Measurements from ENCODE around the gene KRTAP6-2. TPM values are rescaled to one million over a fixed set of nuclear protein-coding genes. Genes with fewer than 3 reads are reported as not detected.

The KRTAP6-2 gene
- total RNA-seq (2014; rRNA removed; shearing (Covaris generic)), result not detected in 2 replicates

- no peak for DNase-seq (ENCODE audit: low spot score)
These were observed at the start of gene KRTAP6-2 for GRCh38 chr21:30598802-30599201. Gene KRTAP6-2 (minus strand): TSS chr21:30598902. CDS start chr21:30598874, 28 bp downstream.

GRCh38 chr21:30646904-30647414, 48.3 kb upstream of the KRTAP6-2 start:
- DNase-seq (ENCODE audit: low spot score), result no peak

- DNase-seq (ENCODE audit: low spot score), result no peak
These were observed 43.9 kb upstream of the KRTAP6-2 start, which contains the start of gene KRTAP20-3 for GRCh38 chr21:30642564-30642963. Gene KRTAP20-3 (plus strand): TSS chr21:30642864.

GRCh38 chr21:30638686-30639085, 40.0 kb upstream of the KRTAP6-2 start:
- DNase-seq (ENCODE audit: low spot score), result no peak

GRCh38 chr21:30634906-30635305, 36.2 kb upstream of the KRTAP6-2 start, which contains the start of gene KRTAP20-2:
Gene KRTAP20-2 (plus strand): TSS chr21:30635206. CDS start chr21:30635264, 58 bp downstream.
- DNase-seq (ENCODE audit: low spot score), result no peak

GRCh38 chr21:30629200-30629599, 30.5 kb upstream of the KRTAP6-2 start:
- DNase-seq (ENCODE audit: low spot score), result no peak

GRCh38 chr21:30628109-30628508, 29.4 kb upstream of the KRTAP6-2 start:
- no peak for DNase-seq (ENCODE audit: low spot score)

GRCh38 chr21:30625449-30626165, 26.9 kb upstream of the KRTAP6-2 start:
- DNase-seq (ENCODE audit: low spot score), result no peak

- no peak for DNase-seq (ENCODE audit: low spot score)
These were observed 24.7 kb upstream of the KRTAP6-2 start for GRCh38 chr21:30623362-30623761.

- no peak for DNase-seq (ENCODE audit: low spot score)
These were observed 21.8 kb upstream of the KRTAP6-2 start, which contains the start of gene KRTAP20-4 for GRCh38 chr21:30620522-30620921. Gene KRTAP20-4 (plus strand): TSS chr21:30620627.

- no peak for DNase-seq (ENCODE audit: low spot score)
These were observed 21.4 kb upstream of the KRTAP6-2 start for GRCh38 chr21:30620080-30620479.

- DNase-seq (ENCODE audit: low spot score), result no peak
These were observed 17.4 kb upstream of the KRTAP6-2 start, which contains the start of gene KRTAP20-1 for GRCh38 chr21:30616125-30616524. Gene KRTAP20-1 (plus strand): TSS chr21:30616425. CDS start chr21:30616455, 30 bp downstream.

- DNase-seq (ENCODE audit: low spot score), result no peak
These were observed 16.5 kb upstream of the KRTAP6-2 start for GRCh38 chr21:30615199-30615598.

- DNase-seq (ENCODE audit: low spot score), result no peak
These were observed 15.1 kb upstream of the KRTAP6-2 start, which contains the start of gene KRTAP6-1 for GRCh38 chr21:30613836-30614235. Gene KRTAP6-1 (minus strand): TSS chr21:30613930. CDS start chr21:30613904, 26 bp downstream.

- DNase-seq (ENCODE audit: low spot score), result no peak
These were observed 13.4 kb upstream of the KRTAP6-2 start for GRCh38 chr21:30612132-30612531.

GRCh38 chr21:30605968-30606367, 7.3 kb upstream of the KRTAP6-2 start:
- no peak for DNase-seq (ENCODE audit: low spot score)

GRCh38 chr21:30600787-30601186, 2.1 kb upstream of the KRTAP6-2 start, which contains the start of gene KRTAP22-1:
Gene KRTAP22-1 (plus strand): TSS chr21:30601087.
- no peak for DNase-seq (ENCODE audit: low spot score)

GRCh38 chr21:30592140-30592539, 6.6 kb downstream of the KRTAP6-2 start, which contains the start of gene KRTAP6-3:
Gene KRTAP6-3 (plus strand): TSS chr21:30592440. CDS start chr21:30592446, 6 bp downstream.
- DNase-seq (ENCODE audit: low spot score), result no peak

GRCh38 chr21:30590297-30590696, 8.4 kb downstream of the KRTAP6-2 start, which contains the start of gene KRTAP22-2:
Gene KRTAP22-2 (minus strand): TSS chr21:30590397.
- DNase-seq (ENCODE audit: low spot score), result no peak

GRCh38 chr21:30582870-30583269, 15.8 kb downstream of the KRTAP6-2 start:
- no peak for DNase-seq (ENCODE audit: low spot score)

- DNase-seq (ENCODE audit: low spot score), result no peak
These were observed 18.6 kb downstream of the KRTAP6-2 start for GRCh38 chr21:30580132-30580531.

- DNase-seq (ENCODE audit: low spot score), result no peak
These were observed 19.4 kb downstream of the KRTAP6-2 start for GRCh38 chr21:30579346-30579745.

GRCh38 chr21:30577766-30578165, 20.9 kb downstream of the KRTAP6-2 start:
- no peak for DNase-seq (ENCODE audit: low spot score)
